ENCODE data around the gene UGT2B17.

DNA sequence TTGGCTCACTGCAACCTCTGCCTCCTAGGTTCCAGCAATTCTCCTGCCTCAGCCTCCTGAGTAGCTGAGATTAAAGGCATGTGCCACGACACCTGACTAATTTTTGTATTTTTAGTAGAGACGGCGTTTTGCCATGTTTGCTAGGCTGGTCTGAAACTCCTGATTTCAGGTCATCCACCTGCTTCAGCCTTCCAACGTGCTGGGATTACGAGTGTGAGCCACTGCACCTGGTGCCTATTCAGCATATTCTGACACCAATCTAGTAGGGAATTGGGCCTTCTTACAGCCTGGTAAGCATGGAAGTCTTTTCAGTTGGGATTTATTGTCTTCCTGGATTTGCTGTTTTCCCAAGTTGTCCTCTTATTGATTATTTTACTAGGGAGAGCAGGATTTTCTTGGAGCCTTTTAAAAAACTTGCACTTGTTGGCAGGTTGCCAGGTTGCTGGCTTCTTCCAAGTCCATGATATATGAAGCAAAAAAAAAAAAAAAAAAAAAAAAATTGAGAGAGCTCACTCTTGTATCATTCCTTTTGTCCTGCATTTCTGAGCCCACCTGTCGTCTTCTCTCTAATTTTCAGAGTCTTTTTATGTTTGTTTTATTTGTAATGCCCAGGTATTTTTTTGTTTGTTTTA lies 85.2 kb downstream of the UGT2B17 start:
- TF ChIP-seq CTCF (IDR thresholded peaks at IDR 0.05; ENCODE audit: low read depth, low read length, missing input control) (no peak), TAF1 (conservative IDR thresholded peaks at IDR 0.05) (no peak), GABPA (IDR thresholded peaks at IDR 0.05 in 1 of 2, conservative IDR thresholded peaks at IDR 0.05 in 1 of 2) (no peak), REST (IDR thresholded peaks at IDR 0.05) (no peak)
- TF ChIP-seq, protein P1, sequence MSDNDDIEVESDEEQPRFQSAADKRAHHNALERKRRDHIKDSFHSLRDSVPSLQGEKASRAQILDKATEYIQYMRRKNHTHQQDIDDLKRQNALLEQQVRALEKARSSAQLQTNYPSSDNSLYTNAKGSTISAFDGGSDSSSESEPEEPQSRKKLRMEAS (IDR thresholded peaks at IDR 0.05) = no peak
